ENCODE results near the gene ITPK1.

The ITPK1 gene

GRCh38 chr14:93128725-93129459, 13.2 kb upstream of the ITPK1 start:
- no peak overlapping the region for H3K4me3 ChIP-seq (replicated peaks in 1 of 2; ENCODE audit: low read depth in 2 of 2, low read length in 2 of 2)
- DNase-seq (ENCODE audit: low read depth in 2 of 2): no peak
- no peak for TF ChIP-seq CTCF (IDR thresholded peaks at IDR 0.05; ENCODE audit: low read depth, low read length)

GRCh38 chr14:93126111-93126510, 10.4 kb upstream of the ITPK1 start:
- no peak overlapping the region for H3K4me3 ChIP-seq (replicated peaks in 1 of 2; ENCODE audit: low read depth in 2 of 2, low read length in 2 of 2)
- no peak for TF ChIP-seq CTCF (IDR thresholded peaks at IDR 0.05; ENCODE audit: low read depth, low read length)
- no peak for DNase-seq (ENCODE audit: low read depth in 2 of 2)

- DNase-seq (ENCODE audit: low read depth in 2 of 2): no peak
- no peak overlapping the region for H3K4me3 ChIP-seq (replicated peaks in 1 of 2; ENCODE audit: low read depth in 2 of 2, low read length in 2 of 2)
- TF ChIP-seq CTCF (IDR thresholded peaks at IDR 0.05; ENCODE audit: low read depth, low read length): no peak
Observed at GRCh38 chr14:93122826-93123225, 7.1 kb upstream of the ITPK1 start.

GRCh38 chr14:93121030-93121834, 5.5 kb upstream of the ITPK1 start:
- TF ChIP-seq CTCF (IDR thresholded peaks at IDR 0.05; ENCODE audit: low read depth, low read length): no peak
- no peak for DNase-seq (ENCODE audit: low read depth in 2 of 2)
- no peak overlapping the region for H3K4me3 ChIP-seq (replicated peaks in 1 of 2; ENCODE audit: low read depth in 2 of 2, low read length in 2 of 2)

- no peak for DNase-seq (ENCODE audit: low read depth in 2 of 2)
- H3K4me3 ChIP-seq (replicated peaks in 1 of 2; ENCODE audit: low read depth in 2 of 2, low read length in 2 of 2): no peak overlapping the region
- TF ChIP-seq CTCF (IDR thresholded peaks at IDR 0.05; ENCODE audit: low read depth, low read length): no peak
Observed at GRCh38 chr14:93120517-93120916, 4.8 kb upstream of the ITPK1 start.

GRCh38 chr14:93116676-93117200, 1.0 kb upstream of the ITPK1 start:
- peak overlapping the region in 1 of 2 donors; percentile 73 for H3K4me3 ChIP-seq (replicated peaks in 1 of 2; ENCODE audit: low read depth in 2 of 2, low read length in 2 of 2)
- no peak for DNase-seq (ENCODE audit: low read depth in 2 of 2)
- no peak for TF ChIP-seq CTCF (IDR thresholded peaks at IDR 0.05; ENCODE audit: low read depth, low read length)

Data from cardiac fibroblast (primary cell).